HG02884 (cell line): ENCODE results near the gene MYBPHL.

Source experiments
- ATAC-seq: cut with Tn5 transposase; IDR thresholded peaks from one replicate; pipeline ENCODE4 v1.9.1; 2021; ENCODE audit warnings: mild to moderate bottlenecking, moderate library complexity; ENCODE audit not compliant: unreplicated experiment

Gene MYBPHL

DNA sequence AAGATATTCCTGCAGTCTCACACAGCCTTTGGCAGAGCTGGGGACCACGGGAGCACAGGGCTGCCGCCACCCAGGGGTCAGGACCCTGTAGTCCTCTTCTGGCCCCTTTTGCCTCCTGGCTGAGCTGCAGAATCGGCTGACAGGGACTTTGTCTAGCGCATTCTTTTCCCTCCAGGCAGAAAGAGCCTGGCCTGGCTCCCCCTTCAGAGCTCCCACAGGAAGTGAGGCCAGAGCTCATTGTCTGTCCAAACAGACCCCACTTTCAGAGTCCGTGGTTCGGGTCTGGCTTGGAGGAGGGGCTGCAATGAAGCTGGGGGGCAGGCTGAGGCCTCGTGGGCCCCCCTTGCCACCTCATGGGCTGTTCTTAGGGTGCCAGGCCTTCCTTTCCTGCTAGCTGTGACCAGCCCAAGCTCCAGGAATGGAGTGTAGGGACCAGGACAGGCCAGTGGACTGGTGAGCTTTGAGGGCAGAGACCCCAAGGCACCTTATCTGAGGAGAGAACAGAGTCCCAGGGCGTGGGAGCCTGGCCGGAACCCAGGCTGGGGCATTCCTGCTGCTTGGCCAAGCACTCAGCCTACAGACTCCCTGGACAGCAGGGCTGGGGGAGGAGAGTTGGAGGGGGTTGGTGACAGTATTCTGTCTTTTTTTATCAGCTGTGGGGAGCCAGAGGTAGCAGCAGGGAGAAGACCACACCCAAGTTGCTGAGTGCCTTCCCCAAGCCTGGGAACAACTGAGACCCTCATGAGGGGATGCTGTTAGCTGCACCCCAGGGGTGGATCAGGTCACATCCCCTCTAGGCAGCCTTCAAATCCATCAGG, 52.8 kb downstream of the MYBPHL start:
- no peak for ATAC-seq

DNA sequence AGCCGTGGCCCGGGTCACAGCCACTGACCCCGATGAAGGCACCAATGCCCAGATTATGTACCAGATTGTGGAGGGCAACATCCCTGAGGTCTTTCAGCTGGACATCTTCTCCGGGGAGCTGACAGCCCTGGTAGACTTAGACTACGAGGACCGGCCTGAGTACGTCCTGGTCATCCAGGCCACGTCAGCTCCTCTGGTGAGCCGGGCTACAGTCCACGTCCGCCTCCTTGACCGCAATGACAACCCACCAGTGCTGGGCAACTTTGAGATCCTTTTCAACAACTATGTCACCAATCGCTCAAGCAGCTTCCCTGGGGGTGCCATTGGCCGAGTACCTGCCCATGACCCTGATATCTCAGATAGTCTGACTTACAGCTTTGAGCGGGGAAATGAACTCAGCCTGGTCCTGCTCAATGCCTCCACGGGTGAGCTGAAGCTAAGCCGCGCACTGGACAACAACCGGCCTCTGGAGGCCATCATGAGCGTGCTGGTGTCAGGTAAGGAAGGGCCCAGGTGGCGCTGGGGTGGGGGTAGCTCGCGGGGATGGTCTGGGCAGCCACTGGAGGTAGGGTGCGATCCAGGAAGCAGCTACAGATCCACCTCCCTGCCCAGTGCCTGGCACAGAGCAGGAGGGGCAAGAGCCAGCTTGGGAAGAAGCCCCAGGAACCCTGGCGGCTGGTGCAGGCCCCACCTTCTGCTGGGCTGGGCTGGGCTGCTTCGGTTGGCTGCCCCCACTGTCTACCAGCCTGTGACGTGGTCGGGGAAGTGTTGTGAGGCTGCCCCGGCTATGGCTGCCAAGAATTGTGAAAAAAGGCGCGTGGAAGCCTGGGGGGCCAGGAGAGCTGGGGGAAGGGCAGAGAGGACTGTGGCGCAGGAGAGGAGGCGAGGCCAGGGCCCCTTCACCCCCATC, 53.7 kb downstream of the MYBPHL start:
- no peak for ATAC-seq

DNA sequence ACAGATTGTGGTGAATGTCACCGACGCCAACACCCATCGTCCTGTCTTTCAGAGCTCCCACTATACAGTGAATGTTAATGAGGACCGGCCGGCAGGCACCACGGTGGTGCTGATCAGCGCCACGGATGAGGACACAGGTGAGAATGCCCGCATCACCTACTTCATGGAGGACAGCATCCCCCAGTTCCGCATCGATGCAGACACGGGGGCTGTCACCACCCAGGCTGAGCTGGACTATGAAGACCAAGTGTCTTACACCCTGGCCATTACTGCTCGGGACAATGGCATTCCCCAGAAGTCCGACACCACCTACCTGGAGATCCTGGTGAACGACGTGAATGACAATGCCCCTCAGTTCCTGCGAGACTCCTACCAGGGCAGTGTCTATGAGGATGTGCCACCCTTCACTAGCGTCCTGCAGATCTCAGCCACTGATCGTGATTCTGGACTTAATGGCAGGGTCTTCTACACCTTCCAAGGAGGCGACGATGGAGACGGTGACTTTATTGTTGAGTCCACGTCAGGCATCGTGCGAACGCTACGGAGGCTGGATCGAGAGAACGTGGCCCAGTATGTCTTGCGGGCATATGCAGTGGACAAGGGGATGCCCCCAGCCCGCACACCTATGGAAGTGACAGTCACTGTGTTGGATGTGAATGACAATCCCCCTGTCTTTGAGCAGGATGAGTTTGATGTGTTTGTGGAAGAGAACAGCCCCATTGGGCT, 54.5 kb downstream of the MYBPHL start:
- no peak for ATAC-seq

DNA sequence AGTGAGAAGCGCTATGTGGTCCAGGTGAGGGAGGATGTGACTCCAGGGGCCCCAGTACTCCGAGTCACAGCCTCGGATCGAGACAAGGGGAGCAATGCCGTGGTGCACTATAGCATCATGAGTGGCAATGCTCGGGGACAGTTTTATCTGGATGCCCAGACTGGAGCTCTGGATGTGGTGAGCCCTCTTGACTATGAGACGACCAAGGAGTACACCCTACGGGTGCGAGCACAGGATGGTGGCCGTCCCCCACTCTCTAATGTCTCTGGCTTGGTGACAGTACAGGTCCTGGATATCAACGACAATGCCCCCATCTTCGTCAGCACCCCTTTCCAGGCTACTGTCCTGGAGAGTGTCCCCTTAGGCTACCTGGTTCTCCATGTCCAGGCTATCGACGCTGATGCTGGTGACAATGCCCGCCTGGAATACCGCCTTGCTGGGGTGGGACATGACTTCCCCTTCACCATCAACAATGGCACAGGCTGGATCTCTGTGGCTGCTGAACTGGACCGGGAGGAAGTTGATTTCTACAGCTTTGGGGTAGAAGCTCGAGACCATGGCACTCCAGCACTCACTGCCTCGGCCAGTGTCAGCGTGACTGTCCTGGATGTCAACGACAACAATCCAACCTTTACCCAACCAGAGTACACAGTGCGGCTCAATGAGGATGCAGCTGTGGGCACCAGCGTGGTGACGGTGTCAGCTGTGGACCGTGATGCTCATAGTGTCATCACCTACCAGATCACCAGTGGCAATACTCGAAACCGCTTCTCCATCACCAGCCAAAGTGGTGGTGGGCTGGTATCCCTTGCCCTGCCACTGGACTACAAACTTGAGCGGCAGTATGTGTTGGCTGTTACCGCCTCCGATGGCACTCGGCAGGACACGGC, 55.3 kb downstream of the MYBPHL start:
- no peak for ATAC-seq

DNA sequence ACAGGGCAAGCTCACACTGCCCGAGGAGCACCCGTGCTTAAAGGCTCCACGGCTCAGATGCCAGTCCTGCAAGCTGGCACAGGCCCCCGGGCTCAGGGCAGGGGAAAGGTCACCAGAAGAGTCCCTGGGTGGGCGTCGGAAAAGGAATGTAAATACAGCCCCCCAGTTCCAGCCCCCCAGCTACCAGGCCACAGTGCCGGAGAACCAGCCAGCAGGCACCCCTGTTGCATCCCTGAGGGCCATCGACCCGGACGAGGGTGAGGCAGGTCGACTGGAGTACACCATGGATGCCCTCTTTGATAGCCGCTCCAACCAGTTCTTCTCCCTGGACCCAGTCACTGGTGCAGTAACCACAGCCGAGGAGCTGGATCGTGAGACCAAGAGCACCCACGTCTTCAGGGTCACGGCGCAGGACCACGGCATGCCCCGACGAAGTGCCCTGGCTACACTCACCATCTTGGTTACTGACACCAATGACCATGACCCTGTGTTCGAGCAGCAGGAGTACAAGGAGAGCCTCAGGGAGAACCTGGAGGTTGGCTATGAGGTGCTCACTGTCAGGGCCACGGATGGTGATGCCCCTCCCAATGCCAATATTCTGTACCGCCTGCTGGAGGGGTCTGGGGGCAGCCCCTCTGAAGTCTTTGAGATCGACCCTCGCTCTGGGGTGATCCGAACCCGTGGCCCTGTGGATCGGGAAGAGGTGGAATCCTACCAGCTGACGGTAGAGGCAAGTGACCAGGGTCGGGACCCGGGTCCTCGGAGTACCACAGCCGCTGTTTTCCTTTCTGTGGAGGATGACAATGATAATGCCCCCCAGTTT, 56.1 kb downstream of the MYBPHL start:
- no peak for ATAC-seq

DNA sequence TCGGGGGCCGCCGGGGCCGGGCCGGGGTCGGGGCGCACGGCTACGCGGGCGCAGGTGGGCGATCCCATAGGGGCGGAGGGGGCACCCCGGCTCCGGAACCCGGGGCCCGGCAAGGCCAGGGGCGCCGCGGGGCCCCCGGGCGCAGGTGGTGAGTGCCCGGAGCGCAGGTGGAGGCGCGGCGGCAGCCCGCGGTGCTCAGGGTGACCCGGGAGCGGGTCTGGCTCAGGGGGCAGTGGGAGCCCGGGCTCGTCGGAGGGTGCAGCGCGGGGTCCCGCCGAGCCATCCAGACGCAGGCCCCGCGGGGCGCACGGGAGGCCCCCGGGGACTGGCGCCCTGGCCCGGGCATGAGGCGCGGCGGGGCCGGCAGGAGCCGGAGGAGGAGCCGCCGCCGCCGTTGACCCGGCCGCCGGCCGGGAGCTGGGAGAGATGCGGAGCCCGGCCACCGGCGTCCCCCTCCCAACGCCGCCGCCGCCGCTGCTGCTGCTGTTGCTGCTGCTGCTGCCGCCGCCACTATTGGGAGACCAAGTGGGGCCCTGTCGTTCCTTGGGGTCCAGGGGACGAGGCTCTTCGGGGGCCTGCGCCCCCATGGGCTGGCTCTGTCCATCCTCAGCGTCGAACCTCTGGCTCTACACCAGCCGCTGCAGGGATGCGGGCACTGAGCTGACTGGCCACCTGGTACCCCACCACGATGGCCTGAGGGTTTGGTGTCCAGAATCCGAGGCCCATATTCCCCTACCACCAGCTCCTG, 57.0 kb downstream of the MYBPHL start:
- ATAC-seq, result peak; percentile 25

DNA sequence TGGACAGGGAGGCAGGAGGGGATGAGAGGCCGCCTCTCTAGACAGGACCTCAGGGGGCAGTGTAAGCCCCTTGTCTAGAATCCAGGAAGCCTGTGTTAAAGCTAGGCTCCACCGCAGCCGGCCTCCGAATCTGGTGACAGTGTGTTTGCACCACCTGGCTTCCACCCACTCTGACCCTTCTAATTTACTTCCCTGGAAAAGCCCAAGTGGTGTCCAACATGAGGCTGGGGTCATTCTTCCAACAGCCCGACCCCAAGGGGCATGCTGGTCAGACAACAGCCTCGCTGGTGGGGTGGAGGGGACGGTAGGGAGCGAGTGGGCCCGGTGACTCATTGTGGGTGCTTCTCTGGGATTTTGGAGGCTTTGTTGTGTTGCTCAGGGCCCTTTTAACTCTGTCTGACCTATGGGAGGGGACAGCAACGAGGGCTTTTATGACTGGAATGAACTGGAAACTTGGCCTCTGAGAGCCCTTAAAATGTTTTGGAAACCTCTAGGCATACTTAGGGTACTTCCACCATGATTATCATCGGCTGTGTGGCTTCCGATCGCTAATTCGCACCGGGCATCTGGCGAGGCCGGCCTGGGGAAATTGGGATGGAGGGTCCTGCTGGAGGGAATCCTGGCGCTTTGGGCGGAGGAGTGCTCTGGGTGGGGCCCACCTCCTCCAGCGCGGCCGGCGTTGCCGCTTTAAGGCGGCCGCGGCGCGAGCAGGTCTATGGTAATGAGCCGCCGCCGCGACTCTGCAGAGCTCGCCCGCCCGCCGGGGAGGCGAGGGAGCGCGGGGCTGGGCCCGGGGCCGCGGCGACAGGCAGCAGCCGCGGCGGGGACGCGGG, 57.8 kb downstream of the MYBPHL start, which contains the start of gene CELSR2:
CELSR2 (plus strand) TSS at position 743 of the 833 bp plus-strand sequence. CDS start 541 bp downstream, outside the sequence.
- ATAC-seq, result peak; percentile 80

DNA sequence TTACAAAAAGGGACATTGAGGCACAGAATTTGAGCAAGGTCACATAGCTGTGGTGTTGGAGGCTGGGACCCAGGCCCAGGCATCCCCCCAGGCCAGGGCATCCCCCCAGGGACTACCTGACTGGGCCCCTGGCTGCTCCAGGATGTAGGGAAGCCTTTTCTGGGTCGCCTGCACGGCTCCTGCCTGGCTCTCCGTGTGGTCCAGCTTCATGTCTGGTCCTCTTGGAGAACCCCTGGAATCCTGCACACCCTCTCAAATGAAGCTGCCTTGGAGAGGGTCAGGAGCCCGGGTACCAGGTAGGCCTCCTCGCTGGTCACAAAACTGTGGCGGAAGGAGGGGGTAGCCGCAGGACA, 58.4 kb downstream of the MYBPHL start:
- ATAC-seq, result no peak

DNA sequence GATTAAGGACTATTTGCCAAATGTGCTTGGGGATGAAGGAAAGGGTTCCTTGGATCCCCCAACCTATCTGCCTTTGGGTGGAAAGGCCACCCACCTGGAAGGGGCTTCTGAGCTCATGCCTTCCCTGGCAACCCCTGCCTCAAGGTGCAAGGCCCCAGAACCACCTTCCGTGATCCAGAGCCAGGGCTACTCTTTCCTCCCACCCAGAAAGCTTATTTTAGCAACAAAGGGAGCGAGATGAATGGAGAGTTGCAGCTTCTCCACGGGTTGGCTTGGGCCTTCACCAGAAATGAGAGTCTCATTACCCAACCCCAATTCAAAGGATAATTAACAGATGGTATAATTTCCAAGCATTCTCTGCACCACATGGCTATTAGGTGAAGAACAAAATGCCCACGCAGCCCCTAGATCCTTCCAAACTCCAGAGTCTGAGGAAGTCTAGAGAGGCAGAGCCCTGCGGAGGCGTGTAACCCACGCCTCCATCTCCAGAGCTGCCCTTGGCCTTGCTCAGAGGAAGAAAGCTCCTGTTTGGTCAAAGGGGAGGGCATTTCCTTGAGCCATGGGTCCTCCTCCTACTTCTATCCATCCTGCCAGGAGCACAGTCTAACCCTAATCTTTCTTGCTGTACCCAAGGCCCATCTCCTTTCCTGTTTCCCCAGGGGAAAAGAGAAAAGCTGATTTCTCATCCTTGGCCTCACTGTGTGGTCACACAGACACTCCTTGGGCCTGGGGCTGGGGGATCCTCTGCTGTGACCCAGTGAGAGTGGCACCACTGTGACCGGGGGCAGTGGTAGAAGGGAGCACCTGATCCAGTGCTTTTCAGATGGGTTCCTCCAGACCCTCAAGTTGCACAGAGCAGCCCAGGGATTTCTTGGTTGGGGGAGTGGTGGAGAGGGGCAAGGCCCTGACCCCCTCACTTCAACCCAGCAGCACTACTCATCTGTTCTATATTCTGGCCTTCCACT, 59.1 kb downstream of the MYBPHL start:
- ATAC-seq, result no peak

DNA sequence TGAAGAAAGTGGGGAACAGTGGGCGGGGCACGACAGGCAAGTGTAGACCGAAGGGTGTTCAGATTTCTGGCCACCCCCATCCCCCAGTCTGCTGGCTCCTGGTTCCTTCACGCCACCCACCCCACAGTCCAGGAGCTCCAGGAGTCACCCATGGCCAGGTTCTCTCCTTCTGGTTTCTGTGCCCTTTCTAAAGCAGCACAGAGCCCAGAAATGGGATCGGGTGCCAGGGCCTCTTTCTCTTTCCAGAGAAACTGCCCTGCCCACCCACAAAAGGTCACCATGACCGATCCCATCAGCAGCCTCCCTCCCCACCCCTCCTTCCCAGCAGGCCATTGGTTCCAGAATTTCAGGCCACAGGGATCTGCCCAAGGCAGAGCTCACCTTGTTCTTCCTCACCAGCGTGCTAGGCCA, 60.7 kb downstream of the MYBPHL start:
- ATAC-seq, result no peak

DNA sequence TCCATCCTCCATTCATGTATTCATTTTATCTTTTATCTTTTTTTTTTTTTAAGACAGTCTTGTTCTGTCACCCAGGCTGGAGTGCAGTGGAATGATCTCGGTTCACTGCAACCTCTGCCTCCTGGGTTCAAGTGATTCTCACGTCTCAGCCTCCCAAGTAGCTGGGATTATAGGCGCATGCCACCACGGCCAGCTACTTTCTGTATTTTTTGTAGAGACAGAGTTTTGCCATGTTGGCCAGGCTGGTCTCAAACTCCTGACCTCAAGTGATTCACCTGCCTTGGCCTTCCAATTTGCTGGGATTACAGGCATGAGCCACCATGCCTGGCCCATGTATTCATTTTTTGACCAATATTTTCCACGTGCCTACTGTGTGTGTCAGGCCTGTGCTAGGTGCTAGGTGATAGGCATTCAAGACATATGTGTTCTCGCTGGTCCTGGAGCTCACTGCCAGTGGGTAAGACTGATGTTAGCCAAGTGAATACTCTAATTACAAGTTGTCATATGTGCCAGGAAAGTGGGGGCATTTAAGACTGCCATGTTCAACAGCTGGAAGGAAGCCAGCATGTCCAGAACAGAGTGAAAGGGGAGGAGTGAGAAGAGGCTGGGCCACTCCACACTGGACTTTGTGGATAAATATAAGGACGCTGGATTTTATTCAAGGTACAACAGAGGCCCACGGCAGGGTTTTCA, 62.8 kb downstream of the MYBPHL start:
- ATAC-seq, result no peak

DNA sequence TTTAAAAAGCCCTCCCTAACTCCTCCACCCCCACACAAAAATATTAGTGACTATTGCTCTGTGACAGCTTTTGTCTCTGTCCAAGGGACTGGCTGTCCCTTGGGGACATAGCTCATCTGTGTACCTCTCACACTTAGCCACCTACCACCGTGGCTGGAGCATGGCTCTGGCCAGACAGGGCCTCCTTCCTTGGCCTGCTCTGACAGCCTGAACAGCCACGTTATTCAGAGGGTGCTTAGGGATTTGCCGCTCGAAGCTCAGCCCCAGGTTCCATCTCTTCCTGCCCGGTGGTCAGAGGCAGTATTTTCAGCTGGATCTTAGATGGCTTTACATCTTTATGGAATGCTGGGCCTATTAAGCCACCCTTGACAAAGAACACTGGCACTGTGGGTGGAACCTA, 63.6 kb downstream of the MYBPHL start:
- ATAC-seq, result no peak

DNA sequence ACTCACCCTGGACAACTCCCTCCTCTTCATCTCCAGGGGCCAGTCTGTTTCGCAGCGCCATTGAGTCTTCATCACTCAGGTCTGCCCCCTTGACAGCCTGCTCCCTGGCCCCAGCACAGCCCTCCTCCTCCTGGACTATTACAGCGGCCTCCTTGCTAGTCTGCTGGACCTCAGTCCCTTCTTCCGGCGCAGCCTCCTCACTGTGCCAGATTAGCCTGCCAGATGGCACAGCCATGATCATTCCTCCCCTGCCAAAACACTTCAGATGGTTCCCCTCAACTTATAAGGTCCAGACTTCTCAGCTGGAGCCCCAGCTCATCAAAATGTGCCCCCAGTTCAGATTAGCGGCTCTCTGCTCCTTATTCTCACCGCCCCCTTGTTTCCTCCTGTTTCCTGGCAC, 64.4 kb downstream of the MYBPHL start:
- no peak for ATAC-seq
